ENCODE data around the gene ZFAND2B.
A peak's percentile ranks its signal among the peaks of the same experiment; 100 is the strongest.

The ZFAND2B gene

DNA sequence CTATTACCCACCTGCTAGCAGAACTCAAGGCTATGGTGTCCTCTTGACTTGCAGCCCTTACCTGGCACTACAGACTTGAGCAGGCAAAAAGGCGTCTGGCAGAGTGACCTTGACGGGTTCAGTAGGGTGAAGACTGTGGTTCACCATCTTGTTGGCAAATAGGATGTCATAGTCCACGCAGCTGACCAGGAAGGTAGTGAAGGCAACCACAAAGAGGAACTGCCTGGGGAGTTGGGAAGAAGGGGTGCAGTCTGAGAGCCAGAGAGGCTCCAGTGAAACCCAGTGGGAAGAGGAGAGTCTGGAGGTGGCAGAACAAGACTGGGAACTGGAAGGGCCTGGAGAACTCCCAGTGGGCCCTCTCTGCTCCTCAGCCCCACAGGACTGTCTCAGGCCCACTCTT, 18.8 kb downstream of the ZFAND2B start:
- DNase-seq, result no peak

DNA sequence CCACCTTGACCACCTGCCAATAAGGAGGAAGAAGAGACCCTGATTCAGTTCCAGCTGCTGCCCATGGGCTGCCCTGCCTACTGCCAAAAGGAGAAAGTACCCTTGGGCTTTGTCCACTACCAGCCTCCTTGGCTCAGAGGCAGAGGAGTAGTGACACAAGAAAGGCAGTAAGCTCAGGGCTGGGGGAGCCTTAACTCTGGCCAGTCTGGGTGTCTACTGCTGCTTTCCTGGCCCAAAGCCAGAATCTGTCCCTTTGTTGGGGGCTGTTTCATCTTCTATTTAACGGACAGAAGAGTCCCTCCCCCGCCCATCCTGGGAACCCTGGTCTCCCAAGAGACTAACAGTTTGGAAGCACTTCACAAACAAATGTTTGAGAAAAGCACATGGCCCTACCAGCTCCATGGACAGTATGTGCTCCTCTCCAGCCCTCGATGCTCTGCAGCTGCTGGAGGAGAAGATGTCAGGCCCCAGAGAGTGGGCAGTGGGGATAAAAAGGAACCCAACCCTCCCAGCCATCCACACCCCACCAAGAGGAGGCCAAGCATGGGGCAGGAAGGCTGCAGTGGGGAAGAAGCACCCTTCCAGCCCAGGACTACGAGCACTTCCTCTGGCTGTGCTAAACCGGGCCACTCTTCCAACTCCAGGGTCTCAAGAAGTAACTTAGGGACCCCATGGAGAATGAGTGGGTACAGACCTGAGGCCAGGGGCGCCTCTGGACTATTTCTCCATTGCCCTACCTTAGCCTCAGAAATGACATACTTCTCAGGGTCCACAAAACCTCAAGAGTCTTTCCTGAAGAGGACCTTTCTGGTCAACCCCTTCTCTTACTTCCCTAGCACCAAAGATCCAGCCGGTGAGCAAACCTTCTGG, 21.7 kb downstream of the ZFAND2B start:
- no peak for DNase-seq

DNA sequence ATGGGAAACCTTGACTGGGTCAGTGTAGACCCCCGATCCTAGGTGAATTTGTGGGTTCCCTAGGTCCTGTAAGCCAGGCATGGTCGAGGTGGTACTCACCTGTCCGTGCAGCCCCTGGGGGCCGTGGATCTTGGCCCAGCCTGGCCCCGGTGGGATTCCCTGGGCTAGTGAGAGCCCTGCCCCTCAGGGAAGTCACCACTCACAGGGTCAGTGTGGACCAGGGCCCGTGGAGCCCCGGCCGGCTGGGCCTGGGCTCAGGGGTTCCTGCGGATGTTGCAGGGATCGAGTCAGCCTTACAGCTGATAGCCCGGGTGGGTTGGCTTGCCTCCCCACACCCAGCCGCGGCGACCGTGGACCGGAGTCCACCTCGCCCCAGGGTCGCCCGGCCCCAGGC, 22.3 kb downstream of the ZFAND2B start:
- DNase-seq, result no peak

DNA sequence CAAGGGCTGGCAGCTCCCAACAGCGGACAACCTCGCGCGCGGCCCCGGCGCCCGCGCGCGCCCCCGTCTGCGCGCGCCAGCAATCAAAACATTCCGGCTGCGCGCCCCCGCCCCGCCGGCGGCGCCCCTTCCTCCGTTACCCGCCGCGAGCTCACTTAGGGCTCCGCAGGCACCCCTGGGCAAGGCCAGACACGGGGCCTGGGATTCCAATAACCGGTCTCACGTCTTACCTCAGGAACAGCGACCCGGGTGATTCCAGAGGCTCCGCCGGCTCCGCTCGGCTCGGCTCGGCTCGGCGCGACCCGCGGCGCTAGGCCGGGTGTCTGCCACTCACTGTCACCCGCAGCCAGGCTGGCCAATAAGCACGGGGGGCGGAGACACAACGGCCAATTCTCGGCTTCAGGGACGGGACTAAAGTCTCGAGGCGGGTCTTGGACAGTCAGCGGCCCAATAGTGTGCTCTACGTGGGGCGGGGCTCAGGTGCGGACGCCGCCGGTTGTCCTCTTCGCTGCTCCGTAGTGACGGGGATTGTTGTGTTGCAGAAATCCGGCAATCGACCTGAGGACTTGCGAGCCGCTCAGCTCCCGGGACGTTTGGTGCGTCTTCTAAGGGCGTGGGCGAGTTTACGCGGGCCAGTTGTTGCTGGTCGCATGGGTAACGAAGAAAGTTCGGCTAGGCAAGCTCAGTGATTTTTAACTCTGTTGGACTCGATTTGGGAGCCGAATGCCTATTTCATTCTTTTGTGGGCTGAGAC, 22.9 kb downstream of the ZFAND2B start, which contains the start of the genes ANKZF1 and ATG9A:
Gene ANKZF1 (plus strand): TSS at position 502 of the 754 bp plus-strand sequence. CDS start 452 bp downstream, outside the sequence.
Gene ATG9A (minus strand): TSS at position 332 of the 754 bp plus-strand sequence. CDS start 1,612 bp downstream, outside the sequence.
- DNase-seq, result peak; percentile 89 to 96 (median 91)

DNA sequence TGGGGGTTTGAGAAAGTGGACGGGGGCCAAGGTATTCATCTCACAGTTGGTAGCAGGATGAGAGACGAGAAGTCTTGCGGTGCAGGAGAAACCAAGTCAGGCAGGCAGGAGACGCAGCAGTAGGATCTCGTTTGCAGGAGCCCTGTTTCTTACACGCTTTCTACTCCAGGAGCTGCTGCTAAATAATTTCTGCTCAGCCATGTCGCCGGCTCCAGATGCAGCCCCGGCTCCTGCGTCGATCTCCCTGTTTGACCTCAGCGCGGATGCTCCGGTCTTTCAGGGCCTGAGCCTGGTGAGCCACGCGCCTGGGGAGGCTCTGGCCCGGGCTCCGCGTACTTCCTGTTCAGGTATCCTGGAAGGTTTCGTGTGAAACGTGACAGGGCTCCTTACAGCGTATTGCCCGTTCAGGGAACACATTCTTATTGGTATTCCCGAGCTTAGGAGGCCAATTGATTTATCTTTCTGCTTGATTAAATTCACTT, 23.5 kb downstream of the ZFAND2B start:
- peak in 1 of 4 experiments; percentile 13 for DNase-seq

DNA sequence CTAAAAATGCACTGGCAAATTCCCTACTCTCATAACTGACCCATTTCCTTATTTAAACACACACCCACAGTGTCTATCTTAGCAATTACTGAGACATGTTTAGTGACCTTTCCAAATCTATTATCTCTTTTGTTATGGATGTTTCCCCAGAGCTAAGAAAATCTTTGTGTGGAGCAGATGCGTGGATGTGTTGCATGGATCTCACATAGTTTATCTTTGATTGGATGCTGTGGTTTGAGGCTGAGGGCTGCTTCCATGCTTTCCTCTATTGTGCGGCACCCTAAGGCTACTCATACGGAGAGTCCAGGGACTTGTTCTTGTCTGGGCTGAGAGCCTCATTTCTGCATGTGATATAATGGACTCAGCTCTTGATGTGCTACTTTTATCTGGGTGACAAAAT, 27.7 kb downstream of the ZFAND2B start:
- no peak for DNase-seq

DNA sequence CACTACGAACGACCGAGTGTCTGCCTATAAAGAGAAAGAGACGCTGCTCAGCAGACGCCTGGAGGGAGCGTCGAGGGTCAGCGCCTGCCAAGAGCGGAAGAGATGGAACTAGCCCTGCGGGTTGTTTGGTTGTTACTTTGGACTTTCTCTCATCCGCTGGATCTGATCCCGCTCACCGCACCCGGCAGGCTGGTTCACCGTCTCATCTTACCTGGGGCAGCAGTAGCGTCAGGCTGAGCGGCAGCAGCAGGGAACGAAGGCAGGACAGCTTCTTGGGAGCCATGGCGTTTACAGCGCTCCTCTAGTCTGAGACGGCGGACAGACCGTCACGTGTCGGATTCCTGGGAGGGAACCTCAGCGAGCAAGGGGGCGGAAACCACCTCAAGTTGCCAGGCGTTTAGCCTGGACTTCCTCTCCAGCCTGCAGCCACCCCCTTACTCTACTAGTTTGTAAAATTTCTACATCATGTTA, 36.7 kb downstream of the ZFAND2B start:
- no peak for DNase-seq

DNA sequence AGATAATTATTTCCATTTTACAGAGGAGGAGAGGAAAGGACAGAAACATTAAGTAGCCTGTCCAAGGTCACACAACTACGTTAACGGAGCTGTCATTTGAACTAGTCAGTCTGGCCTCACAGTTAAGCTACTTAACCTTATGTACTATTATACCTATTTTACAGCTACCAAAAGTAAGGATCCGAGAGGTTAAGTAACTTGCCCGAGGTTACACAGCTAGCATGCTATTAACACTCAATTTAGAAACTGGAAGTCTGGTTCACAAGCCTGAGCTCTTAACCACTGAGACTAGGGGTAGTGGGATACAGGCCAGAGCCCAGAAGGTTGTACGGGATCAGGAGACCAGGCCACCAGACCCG, 38.2 kb downstream of the ZFAND2B start:
- no peak for DNase-seq

DNA sequence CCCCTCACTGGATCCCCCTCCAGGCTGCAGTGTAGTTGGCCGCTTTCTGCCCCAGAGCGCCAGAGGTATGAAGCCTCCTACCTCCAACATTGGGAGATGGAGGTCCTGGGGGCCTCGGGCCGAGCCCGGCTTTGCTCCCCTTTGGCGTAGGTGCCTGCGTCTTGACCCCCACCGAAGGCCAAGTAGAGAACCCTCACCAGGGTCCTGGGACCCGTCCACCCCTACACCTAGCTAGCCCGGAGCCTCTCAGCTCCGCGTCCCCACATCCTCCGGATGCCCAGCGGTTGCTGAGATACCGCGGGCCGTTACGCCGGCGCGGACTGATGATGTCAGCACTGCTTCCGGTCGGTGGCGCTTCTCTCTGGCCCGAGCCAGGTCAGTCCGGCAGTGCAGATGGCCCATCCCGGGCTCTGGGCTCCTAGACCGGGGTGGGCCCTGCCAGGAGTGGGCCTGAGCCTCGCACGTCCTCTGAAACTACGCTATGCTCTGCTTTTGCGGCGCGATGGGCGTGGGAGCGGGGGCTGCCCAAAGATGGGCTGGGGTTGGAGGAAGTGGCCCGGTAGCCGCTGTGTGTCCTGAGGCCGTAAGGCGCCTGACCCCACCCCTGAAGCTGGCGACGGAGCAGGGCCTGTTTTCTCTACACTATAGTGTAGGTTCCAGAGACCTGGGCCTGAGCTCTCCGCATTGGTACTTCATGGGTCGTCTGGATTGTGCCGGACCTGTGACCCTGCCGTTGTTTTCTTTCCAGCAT, 38.7 kb downstream of the ZFAND2B start, which contains the start of the genes GLB1L and STK16:
Gene GLB1L (minus strand): TSS at position 297 of the 751 bp plus-strand sequence. CDS start 1,871 bp downstream, outside the sequence.
Gene STK16 (plus strand): TSS at position 332 of the 751 bp plus-strand sequence. CDS start 521 bp downstream, outside the sequence.
- peak; percentile 76 to 80 (median 78) for DNase-seq

DNA sequence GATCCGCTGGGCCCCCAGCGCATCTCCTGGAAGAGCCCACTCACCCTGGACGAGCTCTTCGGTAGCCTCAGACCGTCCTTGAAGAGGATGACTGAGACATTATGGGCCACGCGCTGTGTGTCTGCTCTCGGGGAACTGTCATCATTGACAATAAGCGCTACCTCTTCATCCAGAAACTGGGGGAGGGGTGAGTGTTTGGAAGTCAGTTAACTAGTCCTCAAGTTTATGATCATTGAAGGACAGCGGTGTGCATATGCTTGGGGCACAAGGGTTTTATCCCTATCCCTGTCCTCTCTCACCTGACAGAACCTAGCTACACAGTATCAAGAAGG, 39.3 kb downstream of the ZFAND2B start:
- no peak for DNase-seq

DNA sequence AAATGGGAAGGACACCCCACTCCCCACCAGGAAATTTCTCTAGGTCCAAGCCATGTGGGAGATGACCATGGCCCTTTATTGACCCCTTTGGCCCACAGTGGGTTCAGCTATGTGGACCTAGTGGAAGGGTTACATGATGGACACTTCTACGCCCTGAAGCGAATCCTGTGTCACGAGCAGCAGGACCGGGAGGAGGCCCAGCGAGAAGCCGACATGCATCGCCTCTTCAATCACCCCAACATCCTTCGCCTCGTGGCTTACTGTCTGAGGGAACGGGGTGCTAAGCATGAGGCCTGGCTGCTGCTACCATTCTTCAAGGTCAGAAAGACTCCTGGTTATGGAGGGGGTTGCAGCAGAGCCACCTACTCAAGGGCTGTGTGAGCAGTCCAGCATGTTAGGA, 40.0 kb downstream of the ZFAND2B start:
- DNase-seq, result no peak

DNA sequence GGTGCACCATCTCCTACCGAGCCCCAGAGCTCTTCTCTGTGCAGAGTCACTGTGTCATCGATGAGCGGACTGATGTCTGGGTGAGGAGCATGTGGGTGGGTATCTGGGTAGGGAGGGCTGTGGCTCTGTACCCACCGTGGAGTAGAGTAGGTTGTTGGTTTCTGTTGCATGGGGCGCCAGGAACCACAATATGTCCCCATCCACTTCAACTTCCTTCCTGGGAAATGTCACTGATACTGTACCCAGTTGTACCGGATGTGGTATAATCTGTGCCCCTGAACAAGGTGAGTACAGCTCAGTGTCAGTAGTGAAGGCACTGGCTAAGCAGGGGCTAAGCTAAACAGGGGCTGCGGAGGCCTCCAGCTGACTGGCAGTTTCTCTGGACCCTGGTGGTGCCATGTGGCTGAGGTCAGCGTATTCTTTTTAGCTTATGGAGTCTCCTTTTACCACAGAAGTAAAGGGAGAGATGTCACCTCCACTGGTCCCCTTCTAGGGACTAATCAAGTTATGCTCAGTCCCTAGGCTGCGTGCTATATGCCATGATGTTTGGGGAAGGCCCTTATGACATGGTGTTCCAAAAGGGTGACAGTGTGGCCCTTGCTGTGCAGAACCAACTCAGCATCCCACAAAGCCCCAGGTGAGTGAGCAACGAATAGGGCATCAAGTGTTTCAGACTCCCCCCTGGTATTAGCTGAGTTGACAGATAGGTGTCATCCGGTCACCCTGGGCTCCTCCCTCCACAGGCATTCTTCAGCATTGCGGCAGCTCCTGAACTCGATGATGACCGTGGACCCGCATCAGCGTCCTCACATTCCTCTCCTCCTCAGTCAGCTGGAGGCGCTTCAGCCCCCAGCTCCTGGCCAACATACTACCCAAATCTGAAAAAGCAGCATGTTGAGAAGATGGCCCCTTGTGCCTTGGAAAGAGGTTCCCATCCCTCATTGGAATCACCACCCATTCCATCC, 41.4 kb downstream of the ZFAND2B start:
- DNase-seq, result peak in 1 of 4 experiments; percentile 26

DNA sequence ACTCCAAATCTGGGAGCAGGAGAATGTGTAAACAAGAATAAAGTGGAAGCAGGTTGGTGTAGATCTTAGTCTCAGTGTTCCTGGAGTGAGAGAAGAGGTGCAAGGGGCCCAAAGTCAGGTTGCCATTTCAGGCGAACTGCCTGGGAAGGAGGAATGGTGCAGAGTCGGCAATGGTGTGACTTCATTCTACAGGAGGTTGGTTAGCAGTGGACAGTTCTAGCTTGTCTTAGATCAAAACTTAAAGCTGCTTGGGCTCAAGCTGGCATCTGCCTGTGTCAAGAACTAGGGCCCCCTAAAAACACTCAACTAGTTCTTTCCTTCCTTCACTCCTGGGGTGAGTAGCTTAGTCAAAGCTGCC, 42.2 kb downstream of the ZFAND2B start:
- no peak for DNase-seq

DNA sequence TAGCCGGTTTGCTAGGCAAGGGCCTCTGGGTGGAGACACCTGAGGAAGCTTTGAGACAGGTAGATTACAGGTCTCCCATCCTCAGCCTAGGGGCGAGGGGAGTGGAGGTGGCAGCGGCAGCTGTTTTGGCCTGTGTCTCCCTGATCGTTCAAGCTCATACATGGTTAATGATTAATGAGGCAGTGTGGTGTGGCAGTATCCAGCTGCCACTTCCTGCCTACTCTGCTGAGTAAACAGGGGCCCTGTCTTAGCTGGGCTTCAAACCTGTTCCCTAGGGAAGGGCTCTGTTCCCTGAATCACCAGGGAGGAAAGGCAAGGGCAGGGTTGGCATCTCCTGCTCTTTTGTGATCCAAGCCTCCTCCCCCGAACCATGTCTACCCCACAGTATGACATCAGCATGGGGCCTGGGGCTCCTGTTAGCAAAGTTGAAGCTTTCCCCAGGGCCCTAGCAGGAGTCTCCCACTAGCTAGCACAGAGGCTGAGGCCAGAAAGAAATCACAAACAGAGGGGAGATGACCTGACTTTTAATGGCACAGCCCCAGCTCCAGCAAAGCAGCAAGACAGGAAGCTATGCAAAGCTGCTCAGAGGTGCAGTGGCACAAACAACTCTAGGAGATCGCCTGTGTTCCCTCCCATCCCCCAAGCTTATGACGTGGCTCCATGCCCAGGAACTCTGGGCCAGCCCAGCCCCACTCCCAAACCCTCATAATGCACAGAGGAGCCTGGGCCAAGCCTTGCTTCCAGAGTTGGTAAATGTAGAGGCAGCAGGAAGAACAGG, 42.8 kb downstream of the ZFAND2B start:
- peak in 2 of 4 experiments; percentile 10 to 20 for DNase-seq

DNA sequence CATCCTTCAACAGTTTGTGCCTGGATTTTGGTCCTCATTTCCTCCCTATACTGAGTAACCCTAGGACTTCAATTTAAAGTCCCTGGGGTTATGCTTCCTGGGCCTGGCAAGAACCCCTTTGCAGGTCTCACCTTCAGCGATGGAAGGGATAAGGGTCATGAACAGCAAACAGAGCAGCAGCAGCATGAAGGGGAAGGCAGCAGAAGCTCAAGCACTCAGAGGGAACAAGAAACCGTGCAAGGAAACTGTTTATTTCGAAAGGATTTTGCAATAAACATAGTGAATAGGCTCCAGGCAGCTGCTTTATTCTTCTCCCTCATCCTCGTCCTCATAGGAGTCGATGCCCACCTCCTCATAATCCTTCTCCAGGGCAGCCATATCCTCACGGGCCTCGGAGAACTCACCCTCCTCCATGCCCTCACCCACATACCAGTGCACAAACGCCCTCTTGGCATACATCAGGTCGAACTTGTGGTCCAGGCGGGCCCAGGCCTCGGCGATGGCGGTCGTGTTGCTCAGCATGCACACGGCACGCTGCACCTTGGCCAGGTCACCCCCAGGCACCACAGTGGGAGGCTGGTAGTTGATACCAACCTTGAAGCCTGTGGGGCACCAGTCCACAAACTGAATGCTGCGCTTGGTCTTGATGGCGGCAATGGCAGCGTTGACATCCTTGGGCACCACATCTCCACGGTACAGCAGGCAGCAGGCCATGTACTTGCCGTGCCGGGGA, 43.6 kb downstream of the ZFAND2B start:
- no peak for DNase-seq

DNA sequence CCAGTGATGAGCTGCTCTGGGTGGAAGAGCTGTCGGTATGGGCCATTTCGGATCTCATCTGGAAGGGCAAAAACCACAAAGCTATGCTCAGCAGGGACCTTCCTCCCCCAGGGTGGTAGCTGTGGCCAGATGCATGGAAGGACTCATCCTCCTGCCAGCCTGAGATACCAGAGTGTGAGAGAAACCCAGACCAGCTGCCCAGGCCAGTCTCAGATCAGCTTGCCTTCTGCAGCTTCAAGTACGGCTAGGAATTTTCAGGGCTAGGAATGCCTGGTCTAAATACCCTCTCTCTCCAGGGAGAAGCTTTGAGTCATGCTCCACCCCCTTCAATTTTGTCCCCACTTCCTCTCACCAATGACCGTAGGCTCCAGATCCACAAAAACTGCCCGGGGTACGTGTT, 45.1 kb downstream of the ZFAND2B start:
- no peak for DNase-seq

DNA sequence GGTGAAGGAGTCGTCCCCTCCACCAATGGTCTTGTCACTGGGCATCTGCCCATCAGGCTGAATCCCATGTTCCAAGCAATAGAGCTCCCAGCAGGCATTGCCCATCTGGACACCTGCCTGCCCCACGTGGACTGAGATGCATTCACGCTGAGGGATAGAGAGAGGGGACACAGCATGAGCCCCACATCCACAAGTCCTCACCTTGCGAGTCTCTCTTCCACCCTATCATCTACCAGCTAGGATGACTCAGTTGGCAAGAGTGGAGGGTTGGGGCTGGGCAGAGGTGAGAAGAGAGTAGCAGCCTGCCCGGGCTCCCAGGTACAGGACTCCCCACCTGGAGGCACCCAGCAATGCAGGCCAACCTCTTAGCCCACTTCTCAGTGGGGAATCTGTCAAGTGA, 45.5 kb downstream of the ZFAND2B start:
- DNase-seq, result peak in 1 of 4 experiments; percentile 12

DNA sequence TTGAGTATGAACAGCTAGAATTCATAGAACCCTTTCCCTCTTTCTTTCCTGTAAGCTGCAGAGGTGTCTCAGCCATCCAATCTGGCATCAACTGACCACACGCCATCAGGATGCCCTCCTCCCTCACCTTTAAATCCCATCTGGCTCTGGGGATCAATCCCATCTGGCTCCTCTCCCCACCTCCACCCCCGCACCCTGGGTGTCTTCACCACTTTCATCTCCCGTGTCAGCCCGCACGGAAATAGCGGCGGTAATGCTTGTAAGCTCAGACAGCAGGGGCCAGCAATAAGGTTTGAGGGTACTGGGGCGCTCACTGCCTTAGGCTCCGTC, 46.0 kb downstream of the ZFAND2B start:
- DNase-seq, result peak in 1 of 4 experiments; percentile 39

DNA sequence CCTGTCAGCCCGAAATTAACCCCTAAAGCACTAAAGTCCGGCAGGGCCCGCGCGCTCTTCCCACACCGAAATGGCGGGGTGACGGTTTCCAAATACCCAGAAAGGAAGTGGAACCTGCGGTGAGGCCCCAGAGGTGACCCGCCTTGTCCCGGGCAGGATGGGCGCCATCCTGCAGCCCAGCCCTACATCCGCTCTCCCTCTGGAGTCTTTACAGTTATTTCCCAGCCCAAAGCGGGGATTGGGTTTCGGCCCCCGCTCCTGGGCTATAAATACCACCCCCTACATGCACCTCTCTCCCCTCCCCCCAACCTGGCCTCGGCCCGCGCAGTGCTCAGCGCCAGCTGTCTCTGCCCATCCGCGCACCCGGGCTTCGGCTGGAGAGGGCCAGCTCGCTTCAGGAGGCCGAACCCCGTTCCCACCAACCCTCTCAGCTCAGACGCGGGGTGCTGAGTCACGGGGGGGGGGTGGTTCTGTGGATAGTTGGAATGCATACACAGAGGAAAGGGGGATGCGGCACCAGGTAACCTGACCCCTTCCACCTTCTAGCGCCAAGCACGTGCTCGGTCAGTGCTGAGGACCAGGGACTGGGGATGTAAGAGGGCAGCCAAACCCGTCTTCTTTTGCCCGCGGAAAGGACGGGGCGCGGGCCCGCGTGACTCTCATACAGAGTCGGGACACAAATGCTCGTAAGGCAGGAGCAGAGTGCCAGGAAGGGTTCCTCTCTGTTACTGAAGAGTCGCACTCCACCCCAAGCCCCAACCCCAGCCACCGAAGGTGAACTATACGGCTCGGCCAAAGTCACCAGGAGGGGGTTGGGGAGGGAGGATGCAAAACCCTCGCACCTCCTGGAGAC, 46.5 kb downstream of the ZFAND2B start, which contains the start of gene TUBA4B:
Gene TUBA4B (plus strand): TSS at position 344 of the 853 bp plus-strand sequence. CDS start 165 bp downstream, at position 509.
- DNase-seq, result peak in 2 of 4 experiments; percentile 22 to 39

All from activated naive CD4-positive, alpha-beta T cell (primary cell).